ENCODE results near the gene FAM200A.

- TF ChIP-seq CTCF (conservative IDR thresholded peaks at IDR 0.05 in 1 of 2, IDR thresholded peaks at IDR 0.05 in 1 of 2; ENCODE audit: low read depth in 1 of 2, low read length in 2 of 2) (no peak), EZH2 (IDR thresholded peaks at IDR 0.05; ENCODE audit: low read length, missing control alignments) (no peak)
Measured at GRCh38 chr7:99541212-99541611, 10.7 kb downstream of the FAM200A start.
